Stimulated activated CD4-positive, alpha-beta T cell treated with anti-CD3 and anti-CD28 coated beads, Interleukin-2, amount 100 ng/mL, for 4 hours (primary cell): ENCODE results near the gene TCFL5.

Source experiments
- DNase-seq: peaks from one replicate; pipeline ENCODE4 v3.0.0-alpha.2; 2020; ENCODE audit warnings: low read depth

Gene TCFL5

DNA sequence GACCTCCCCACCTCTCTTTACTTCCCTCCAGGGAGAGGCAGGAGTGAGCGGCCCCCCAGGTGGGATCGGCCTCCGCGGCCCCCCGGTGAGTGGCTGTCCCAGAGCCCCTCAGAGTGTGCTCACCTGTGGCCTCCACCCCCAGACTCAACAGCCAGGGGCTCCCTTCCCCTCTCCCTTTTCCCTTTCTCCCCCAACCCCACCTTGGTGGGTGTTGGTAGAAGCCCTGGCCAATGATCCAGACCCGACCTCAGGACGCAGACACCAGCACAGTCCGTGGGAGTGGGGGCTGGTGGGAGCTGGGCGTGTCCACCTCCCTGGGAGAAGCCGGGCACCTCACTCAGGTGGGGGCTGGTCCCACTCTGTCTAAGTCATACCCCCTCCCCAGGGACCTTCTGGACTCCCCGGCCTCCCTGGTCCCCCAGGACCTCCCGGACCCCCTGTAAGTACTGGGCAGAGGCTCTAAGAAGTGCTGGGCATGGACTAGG is 39.9 kb downstream of the TCFL5 start:
- DNase-seq, result no peak

DNA sequence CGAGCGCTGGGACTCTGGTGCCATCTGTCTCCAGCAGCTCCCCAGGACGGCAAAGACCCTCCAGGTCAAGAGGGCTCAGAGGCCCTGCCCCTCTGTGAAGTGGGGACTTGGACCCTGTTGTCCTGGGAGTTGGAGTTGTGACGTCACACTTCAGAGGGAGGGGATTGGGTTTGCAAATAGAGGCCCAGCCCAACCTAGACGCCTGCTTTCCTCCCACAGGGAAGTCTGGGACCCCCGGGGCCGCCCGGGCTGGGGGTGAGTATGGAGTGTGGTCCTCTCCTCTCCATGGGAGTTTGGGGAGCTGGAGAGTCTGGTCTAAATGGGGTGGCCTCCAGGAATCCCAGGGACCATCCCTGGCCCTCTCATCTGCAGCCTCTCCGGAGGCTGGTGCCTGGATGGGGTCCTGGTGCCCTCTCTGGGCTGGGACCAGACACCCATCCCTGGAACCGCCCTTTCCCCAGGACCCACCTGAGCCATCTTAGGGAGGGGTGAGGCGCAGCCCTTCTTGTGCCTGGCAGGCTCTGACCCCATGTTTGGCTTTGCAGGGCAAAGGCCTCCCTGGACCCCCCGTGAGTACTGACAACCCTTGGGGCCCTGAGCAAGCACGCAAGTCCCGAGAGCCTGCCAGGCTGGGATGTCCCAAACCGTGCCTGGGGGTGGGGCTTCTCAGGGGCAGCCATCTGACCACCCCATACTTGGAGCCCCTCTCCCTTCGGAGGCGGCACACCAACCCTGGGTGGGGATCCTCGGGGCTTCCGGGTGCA is 40.5 kb downstream of the TCFL5 start:
- DNase-seq, result no peak

DNA sequence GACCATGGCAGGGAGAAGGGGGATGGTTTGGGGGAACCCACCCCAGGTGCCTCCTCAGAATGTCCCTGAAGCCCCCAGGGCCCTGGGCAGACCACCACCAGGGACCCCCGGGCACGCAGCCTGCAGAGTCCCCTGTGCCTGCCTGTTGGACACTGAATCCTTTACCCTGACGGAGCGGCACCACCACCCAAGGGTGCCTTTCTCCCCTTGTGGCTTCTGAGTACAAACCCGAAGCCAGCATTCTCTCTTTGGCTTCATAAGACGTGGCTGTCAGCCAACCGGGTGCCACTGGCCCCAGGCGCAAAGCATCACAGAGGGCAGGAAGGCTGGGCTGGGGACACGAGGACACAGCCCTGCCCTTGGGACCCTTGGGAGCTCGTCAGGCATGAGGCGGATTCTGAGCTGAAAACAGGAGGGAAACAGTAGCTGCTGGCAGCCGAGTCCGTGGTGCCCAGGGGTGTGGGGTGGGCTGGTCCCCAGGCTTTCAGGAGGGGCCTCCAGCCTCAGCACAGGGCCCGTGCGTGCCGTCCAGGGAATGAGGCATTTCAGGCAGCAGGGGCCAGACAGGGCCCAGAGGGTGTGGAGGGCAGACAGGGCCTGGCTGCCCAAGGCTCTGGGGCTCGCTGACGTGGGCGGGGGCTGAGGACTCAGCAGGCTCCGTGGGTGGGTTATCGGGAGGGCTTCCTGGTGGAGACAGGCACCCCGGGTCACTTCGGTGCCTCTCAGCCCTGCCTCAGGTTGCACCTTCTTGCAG is 41.2 kb downstream of the TCFL5 start:
- no peak for DNase-seq

DNA sequence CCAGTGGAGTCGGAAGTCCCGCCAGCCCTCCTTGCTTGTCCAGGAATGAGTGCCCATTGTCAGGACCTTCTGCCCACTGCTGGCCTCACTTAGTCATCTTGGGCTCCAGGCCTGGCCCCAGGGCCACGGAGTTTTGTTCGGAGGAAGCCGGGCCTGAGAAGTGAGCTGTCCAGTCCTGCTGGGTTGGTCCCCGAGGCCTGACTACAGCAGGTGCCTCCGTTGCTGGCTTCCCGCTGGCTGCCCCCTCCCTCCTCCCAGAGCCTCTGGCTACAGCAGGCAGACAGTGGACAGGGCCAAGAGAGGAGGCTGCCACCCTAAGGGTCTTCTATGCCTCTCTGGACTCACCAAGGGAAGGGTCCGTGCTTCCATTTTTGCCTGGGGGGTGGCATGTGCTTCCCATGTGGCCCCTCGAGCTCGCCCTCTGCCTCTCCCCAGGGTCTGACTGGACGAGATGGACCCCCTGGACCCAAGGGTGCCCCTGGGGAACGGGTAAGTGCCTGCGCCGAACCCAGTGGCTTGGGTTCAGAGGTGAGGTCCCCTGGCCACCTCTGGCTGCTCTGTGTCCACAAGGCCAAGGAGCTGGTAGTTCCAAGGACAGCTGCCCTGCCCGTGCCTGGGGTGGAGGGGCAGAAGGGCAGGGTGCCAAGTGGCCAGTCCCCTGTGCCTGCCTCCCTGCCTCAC is 42.0 kb downstream of the TCFL5 start:
- no peak for DNase-seq

DNA sequence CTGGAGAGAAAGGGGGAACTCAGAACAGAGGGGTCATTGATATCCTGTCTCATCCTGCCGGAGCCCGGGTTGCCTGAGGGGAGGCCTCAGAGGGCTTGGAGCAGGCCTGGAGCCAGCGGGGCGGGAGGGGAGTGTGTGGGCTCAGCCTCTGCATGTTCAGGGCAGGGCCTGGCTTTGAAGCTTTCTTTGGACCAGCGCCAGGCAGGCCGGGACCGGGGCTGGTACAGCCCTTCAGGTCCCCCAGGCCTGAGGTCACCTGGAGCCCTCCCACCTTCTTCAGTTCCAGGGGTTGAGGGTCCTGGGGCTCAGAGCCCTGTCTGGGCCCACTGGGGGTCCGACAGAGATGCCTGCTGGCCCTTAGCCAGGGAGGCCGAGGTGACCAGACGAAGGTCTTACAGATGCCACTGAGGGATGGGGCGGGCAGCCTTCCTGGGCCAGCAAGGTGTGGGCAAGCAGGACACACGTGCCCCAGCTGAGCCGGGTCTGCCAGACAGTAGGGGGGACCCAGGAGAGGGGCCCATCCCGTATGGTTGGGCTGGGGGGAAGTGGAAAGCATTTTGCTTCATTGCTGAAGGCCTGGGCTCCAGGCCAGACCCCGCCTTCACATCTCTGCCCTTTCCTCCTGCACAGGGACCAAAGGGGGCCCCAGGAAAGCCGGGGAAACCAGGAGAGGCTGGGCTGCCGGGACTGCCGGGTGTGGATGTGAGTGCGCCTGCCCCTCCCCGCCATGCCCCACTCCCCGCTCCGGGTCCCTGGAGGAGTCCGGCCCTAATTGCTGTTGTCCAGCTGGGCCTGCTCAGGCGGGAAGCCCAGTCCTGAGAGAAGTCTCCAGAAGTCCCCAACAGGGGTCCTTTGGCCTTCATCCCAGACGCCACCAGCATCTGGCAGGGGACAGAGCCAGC is 42.8 kb downstream of the TCFL5 start:
- DNase-seq, result no peak

DNA sequence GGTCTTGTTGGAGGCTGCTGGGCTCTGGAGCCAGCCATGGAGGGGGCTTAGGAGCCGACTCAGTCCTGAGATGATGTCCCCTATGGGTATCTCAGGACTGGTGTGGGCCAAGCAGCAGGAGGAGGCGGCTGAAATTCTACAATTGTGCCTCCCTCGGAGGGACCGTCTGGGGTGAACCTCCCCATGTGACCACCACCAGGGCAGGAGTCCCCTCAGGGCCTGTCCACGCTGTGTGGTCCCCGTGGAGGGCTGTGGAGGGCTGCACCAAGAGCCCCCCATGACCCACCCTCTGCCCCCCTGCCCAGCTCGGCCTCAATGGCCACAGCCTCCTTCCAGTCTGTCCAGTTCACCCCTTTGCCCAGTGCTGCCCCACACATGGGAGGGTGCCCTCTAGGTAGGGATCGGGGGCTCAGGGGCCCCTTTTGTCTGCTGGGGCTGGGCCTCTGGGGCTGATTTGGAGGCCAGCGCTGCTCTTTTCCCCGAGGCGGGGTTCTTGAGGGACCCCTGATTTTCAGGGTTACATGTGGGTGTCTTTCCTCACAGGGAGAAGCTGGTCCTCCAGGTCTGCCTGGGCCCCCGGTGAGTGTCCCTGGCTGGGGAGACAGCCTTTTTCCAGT is 43.5 kb downstream of the TCFL5 start:
- no peak for DNase-seq

DNA sequence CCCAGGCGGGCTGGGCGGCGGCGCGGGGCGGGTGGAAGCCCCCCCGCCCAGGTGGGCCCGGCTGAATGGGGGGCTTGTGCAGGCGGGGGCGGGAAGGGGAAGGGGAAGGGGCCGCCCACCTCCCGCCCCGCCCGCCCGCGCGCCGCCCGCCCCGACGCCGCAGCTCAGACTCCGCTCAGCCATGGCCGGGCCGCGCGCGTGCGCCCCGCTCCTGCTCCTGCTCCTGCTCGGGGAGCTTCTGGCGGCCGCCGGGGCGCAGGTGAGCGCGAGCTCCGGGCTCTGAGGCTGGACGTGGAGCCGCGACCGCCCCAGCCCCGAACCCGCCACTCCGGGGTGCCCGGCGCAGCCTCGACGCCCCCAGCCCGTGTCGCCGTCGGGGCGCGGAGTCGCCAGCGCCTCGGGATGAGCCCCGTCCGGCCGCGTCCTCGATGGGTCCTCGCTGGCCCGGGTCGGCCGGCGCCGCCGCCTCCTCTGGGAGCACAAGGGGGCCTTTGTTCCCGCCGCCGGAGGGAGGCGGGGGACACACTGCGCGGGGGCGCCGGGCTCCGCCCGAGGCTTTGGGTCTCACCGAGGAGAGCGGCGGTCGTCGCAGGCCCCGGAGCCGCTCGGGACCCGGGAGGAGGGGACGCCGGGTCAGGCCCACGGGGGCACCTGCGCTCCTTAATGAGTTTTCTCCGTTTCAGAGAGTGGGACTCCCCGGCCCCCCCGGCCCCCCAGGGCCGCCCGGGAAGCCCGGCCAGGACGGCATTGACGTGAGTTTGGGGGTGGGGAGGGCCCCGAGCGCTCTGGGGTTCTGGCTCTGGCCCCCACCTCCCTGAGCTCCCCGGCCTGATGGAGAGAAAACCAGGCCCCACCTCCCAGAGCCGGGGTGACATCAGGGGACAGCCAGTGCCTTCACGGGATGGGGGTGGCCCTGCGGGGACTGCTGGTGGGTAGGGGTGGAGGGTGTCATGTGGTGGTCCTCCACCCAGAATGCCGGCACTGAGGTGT is 44.4 kb downstream of the TCFL5 start, which contains the start of gene COL9A3:
TSS of gene COL9A3 (plus strand) at position 167 of the 990 bp plus-strand sequence. CDS start at position 182, 15 bp downstream.
- DNase-seq, result no peak

DNA sequence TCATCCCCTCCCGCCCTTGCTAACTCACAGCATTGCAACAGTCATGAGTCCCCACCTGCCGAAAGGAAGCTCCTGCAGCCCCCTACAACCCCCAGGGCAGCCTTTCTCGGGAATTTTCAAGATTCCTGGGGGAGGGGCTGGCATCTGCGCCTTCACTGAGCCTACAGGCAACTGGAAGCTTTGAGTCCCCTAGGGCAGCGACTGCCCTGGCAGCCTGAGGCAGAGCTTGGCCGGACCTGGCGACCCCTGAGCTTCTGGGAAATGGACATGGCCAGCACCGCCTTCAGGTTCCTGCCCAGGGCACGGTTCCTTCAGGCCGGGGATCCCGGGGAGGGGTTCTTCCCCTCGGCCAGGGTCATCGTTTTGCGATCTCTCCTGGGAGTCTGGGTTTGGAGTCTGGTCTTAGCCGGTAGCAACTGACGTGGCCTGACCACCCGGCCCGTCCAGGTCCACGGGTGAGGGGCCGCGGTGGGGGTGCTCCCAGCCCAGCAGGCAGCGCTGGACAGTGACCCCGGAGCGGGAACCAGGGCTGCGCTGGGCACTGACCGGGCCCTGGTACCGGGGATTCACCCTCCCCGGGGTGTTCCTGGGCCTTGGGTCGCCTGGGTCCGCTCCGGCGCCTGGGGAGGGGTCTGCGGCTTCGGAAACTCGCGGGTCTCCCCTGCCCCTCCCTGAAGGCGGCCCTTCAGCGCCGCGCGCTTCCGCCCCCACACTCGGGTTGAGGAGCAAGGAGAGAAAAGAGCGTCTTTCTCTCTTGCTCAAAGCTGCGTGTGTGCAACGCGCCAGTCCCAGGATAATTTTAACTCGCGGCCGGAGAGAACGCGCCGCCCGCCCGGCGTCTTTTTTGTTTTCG is 45.4 kb downstream of the TCFL5 start:
- DNase-seq, result no peak

DNA sequence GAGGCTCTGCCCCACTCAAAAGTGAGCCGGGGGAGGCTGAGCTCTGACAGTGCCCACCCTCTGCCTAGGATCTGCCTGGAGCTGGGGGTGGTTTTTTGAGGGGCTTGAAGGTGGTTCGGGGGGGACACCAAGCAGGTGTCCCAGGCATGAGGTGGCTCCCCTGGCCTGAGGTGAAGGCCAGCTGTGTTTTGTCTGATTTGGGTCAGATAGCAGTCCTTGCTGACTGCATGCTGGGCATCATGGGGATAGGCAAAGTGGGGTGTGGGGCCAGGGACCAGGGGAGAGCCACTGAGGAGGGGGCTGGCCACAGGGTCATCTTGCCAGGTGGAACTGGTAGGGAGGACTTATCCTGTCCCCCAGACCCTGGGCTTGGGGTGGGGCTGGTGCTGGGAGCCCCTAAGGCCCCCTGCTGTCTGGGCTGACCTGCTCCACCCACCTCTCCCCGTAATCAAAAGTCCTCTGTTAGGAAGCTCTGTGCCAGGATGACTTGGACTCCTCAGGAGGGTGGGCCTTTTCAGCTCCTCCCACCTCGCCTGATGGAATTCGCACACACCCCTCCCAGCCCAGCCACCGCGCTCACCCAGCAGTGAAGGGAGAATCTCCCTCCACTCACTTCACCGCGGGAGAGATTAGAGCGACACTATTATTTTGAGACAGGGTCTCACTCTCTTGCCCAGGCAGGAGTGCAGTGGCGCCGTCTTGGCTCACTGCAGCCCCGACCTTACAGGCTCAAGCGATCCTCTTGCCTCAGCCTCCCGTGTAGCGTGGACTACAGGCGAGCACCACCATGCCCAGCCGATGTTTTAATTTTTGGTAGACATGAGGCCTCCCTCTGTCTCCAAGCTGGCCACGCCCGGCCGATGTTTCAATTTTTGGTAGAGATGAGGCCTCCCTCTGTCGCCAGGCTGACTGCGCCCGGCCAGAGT is 46.3 kb downstream of the TCFL5 start:
- DNase-seq, result no peak

DNA sequence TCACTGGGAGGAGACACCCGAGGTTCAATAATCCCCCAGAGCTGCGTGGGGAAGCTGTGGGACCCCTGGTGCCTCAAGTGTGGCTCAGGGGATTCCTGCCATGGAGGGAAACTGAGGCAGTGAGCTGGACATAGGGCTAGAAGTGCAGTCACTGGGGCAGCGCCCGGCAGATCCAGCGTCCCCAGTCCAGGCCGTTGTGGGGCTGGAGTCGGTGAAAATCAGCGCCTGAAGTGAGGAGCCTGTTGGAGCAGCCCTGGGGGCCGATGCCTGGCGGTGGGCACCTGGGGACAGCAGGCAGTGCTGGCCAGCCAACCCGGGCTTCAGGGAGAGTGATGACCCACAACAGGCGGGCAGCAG is 46.9 kb downstream of the TCFL5 start:
- DNase-seq, result no peak

DNA sequence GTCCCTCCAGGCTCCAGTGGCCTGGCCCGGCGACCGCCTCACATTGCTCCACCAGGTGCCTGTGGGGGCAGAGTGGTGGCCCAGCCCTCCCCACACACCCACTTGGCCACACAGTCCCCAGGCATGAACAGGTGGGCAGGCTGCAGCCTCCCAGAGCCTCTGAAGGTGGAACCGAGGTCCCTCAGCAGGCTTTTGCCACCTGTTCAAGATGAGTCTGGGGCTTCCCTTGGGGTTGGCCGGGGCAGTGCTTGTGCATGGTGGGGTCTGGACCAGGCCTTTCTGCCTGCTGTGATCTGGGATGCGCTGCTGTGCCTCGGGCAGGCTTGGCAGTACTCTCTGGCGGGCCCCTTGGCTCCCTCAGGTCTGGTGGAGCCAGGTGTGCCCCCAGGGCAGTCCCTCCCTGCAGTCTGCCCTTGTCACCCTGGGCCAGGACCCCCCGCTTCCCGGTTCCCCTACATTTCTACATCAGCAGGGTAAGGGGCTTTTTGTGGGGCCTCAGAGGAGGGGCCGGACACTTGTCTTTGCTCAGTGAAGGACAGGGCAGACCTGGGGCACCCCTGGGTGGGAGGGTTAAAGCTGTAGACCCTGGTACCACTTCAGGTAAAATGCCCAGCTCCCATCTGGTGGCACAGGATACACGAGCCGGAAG is 47.4 kb downstream of the TCFL5 start:
- DNase-seq, result no peak

DNA sequence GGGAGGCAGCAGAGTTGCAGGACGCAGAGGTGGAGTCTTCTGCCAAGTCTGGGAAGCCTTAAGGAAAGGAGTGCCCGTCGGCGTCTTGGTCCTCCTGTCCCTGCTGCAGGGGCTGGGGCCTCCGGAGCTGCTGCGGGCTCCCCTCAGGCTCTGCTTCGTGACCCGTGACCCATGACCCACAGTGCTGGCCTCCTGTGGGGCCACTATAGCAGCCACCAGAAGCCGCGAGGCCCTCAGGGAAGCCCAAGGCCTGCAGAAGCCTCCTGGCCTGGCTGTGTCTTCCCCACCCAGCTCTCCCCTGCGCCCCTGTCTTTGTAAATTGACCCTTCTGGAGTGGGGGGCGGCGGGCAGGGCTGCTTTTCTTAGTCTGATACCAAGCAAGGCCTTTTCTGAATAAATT is 48.0 kb downstream of the TCFL5 start:
- no peak for DNase-seq

DNA sequence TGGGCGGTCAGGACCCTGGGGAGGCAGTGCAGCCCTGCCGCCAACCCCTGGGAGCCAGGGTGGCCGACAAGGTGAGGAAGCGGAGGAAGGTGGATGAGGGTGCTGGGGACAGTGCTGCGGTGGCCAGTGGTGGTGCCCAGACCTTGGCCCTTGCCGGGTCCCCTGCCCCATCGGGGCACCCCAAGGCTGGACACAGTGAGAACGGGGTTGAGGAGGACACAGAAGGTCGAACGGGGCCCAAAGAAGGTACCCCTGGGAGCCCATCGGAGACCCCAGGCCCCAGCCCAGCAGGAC is 48.8 kb downstream of the TCFL5 start:
- DNase-seq, result no peak

DNA sequence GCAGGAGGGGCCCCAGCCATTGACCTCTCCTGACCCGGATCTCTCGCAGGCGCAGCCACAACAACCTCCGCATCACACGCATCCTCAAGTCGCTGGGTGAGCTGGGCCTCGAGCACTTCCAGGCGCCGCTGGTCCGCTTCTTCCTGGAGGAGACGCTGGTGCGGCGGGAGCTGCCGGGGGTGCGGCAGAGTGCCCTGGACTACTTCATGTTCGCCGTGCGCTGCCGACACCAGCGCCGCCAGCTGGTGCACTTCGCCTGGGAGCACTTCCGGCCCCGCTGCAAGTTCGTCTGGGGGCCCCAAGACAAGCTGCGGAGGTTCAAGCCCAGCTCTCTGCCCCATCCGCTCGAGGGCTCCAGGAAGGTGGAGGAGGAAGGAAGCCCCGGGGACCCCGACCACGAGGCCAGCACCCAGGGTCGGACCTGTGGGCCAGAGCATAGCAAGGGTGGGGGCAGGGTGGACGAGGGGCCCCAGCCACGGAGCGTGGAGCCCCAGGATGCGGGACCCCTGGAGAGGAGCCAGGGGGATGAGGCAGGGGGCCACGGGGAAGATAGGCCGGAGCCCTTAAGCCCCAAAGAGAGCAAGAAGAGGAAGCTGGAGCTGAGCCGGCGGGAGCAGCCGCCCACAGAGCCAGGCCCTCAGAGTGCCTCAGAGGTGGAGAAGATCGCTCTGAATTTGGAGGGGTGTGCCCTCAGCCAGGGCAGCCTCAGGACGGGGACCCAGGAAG is 49.3 kb downstream of the TCFL5 start:
- no peak for DNase-seq

DNA sequence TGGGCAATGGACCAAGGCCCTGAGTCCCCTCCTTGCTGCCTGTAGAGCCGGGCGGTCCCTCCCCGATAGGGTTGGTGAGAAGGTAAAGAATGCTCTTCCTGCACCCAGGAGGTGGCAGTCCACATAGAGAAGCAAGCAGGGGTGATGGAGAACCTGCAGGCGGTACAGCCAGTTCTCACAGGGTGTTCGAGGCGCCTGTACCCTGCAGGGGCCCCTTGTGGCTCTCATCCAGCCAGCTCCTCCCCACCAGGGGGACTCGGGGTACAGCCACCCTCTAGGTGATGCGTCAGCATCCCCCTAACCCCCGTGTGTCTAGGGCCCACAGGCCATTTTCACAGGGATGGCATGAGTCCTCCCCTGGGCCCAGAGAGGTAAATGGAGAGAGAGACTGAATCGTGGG is 49.9 kb downstream of the TCFL5 start:
- DNase-seq, result no peak

DNA sequence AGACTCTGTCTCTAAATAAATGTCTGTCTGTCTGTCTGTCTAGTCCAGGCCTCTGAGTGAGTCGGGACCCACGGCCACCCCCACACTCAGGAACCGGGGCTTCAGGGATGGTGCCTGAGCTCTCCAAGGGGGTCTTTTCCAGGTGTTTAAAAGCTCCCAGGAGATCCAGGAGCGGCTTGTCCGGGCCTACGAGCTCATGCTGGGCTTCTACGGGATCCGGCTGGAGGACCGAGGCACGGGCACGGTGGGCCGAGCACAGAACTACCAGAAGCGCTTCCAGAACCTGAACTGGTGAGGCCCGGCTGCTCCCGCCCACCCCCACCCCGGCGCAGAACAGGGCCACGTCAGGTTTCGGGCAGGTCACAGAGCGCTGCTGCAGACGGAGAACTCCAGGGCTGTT is 50.3 kb downstream of the TCFL5 start:
- no peak for DNase-seq
